ENCODE results near the gene BTBD16.

- no peak for TF ChIP-seq CTCF (IDR thresholded peaks at IDR 0.05)
- TF ChIP-seq ZFX (IDR thresholded peaks at IDR 0.05; ENCODE audit: borderline replicate concordance): no peak
Observed at GRCh38 chr10:122243550-122243949, 27.5 kb upstream of the BTBD16 start.
